GM10266 (cell line): ENCODE results near the gene FARP1.

Experiments
- DNase-seq: peaks from one replicate; pipeline ENCODE4 v3.0.0; 2012; ENCODE audit errors: extremely low spot score
- TF ChIP-seq, protein P1 (sequence below): IDR thresholded peaks from 2 replicates; pipeline ENCODE4 v1.5.1; 2012; ENCODE audit warnings: mild to moderate bottlenecking, low read depth; ENCODE audit not compliant: control insufficient read depth, insufficient read depth; ENCODE audit errors: missing control alignments

The FARP1 gene

DNA sequence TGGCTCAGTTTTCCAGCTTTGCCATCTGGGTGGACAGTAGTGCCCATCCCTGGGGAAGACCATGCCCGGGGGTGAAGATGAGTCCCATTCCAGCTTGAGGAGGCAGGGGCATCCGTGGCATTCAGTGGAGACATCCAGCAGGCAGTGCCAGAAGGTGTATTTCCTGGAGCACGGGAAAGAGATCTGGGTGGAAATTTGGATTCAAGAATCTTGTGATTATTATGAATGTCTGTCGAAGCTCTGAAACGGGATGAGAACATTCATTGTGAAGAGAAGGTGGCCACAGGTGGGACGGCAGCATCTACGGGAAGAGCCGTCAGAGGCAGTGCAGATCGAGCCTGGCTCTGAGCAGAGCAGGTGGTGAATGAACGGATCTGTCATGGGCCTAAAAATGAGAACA lies 201.5 kb downstream of the FARP1 start:
- TF ChIP-seq, protein P1, sequence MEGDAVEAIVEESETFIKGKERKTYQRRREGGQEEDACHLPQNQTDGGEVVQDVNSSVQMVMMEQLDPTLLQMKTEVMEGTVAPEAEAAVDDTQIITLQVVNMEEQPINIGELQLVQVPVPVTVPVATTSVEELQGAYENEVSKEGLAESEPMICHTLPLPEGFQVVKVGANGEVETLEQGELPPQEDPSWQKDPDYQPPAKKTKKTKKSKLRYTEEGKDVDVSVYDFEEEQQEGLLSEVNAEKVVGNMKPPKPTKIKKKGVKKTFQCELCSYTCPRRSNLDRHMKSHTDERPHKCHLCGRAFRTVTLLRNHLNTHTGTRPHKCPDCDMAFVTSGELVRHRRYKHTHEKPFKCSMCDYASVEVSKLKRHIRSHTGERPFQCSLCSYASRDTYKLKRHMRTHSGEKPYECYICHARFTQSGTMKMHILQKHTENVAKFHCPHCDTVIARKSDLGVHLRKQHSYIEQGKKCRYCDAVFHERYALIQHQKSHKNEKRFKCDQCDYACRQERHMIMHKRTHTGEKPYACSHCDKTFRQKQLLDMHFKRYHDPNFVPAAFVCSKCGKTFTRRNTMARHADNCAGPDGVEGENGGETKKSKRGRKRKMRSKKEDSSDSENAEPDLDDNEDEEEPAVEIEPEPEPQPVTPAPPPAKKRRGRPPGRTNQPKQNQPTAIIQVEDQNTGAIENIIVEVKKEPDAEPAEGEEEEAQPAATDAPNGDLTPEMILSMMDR: no peak
- no peak for DNase-seq

DNA sequence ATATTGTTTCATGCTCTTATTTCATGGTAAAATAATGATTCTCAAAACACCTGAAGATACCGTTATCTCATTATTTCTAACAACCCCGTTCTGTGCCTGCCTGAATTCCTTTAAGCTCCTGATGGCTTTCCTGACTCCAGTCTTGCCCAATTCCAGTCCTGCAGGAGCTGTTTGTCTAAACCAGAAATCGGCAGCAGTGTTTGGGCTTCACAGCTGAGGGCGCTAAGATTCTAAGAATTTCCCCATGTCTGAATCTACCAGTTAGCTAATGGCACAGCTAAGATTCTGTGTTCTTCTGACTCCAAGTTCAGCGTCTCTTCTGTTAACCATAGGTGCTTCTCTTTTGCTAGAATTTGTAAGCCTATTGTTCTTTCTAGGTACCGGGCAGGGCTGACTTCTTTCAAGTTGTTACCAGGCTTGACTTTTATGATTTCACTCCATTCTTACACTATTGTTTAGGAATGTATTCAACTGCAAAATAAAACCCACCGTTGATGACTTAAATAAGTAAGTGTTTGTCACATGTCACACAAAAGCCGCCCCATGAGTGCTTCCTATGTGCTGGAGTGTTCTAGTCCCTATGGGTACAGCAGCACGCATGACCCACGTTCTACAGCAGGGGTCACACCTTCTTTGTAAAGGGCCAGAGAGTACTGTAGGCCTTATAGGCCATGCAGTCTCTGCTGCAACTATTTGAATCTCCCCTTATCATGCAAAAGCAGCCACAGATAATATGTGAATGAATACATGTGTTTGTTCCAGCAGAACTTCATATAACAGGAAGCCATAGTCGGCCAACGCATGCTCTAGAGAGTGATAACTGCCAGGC lies 202.4 kb downstream of the FARP1 start:
- DNase-seq: no peak
- TF ChIP-seq, protein P1: peak; percentile 1

DNA sequence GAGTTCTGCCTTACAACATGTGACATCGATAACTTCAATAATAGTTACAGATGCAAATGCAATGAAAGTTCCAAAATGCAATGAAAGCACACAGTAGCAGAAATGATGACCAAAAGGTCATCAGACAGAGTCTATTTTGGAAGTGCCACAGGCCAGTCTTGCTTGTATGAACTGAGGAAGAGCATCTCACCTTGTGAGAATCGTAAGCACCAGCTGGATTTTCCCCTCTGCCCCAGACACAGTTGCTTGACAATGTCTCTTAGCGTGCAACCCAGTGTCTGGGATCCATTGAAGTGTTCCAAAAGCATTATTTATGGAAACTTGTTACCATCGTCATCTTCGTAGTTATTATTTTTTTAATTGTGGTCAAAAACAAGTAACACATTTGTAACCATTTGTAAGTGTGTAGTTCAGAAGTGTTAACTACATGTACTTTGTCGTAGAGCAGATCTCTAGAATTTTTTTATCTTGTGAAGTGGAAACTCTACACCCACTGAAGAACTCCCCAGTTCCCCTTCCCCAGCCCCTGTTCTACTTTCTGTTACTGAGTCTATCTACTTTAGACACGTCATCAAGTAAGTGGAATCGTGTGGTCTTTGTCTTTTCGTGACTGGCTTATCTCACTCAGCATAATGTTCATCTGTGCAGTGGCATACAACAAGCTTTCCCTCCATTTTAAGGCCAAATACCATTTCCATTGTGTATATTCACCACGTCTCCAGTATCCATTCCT lies 204.2 kb downstream of the FARP1 start:
- no peak for DNase-seq

DNA sequence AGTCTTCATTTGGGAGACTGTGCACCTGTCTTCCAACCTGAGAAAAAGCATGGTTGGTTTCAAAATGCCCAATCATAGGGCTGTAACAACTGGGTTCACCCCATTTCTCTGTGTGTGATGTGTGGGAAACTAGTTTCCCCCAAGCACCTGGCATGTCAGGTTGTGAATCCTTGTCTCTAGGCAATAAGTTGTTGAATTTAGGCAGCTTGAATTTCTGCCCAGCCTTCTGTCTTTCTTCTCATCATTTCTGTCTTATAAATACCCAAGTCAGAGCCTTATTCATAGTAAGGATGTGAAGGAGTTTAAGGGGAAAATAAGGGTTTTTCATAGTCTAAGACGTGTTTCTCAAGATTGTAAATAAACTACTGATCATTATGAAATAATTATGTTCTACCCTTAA lies 204.9 kb downstream of the FARP1 start:
- TF ChIP-seq, protein P1: no peak
- DNase-seq: no peak

More for the DNA sequence above, 204.2 kb downstream of the FARP1 start:
- TF ChIP-seq, protein P1: no peak

DNA sequence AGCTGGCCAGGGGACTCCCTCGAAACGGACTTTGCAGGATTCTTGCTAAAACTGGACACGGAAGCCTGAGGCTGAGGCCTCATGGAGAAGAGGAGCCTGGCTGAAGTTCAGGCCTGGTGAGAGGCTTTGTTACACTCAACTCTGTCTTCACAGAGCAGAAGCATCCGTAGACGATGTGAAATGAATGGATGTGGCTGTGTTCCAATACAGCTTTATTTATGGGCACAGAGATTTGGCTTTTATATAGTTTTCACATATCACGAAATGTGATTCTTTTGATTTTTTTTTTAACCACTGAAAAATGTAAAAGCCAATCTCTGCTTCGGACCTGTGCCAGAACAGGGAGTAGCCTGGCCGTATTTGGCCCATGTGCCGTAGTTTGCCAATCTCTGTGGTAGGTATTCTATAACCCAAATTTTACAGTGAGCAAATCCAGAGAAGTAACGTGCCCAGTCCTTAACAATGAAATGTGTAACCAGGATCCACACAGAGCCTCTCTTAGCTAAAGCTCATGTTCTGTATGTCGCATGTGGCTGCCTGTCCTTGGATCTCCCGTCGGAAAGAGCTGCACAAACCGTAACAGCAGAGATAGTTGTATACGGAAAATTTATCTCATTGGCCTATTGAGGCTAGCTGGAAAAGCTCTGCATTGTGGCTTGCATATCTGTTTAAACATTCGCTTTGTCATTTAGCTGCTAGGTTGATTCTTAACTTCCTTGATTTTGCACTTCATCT lies 205.7 kb downstream of the FARP1 start:
- DNase-seq: no peak
- TF ChIP-seq, protein P1: no peak

DNA sequence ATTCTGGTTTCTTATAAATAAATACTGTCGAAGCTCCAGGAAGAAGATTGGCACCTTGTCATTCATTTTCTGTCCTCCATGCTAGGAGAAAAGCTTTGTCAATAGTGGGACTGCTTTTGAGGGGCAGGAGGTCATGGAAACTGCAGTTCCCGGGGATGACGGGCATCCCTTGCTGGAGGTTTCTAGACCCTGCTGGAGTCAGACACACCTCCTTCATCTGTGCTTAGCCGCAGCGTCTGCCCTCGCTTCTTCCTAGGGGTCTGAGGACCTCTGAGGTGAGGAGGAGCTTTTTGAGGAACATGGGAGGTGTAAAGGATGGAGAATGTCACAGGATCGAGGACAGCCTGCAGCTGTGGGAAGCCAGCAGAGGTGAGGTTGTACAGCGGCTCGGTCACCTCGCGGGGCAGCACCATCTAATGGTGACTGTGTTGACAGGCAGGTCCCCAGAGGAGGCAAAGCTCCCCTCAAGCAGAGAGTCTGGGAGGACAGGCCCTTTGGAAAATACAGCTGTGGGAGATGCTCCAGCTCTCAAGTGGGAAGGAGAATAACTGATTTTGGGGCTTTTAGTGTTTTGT lies 206.9 kb downstream of the FARP1 start:
- TF ChIP-seq, protein P1: peak; percentile 45
- no peak for DNase-seq
